ENCODE data around the gene EPHA3.

EPHA3 gene

GRCh38 chr3:89107461-89108290 is at the start of gene EPHA3:
Gene EPHA3, plus strand, starts transcription at chr3:89107621. Its CDS starts 128 bp downstream, at chr3:89107749.
- peak; percentile 33 for DNase-seq (ENCODE audit: low read depth, low spot score)

GRCh38 chr3:89058371-89058770 is 49.0 kb upstream of the EPHA3 start:
- no peak for DNase-seq (ENCODE audit: low read depth, low spot score)

- no peak for DNase-seq (ENCODE audit: low read depth, low spot score)
Observed at GRCh38 chr3:89059211-89059925, 48.1 kb upstream of the EPHA3 start.

- DNase-seq (ENCODE audit: low read depth, low spot score) = no peak
Observed at GRCh38 chr3:89061259-89061658, 46.2 kb upstream of the EPHA3 start.

GRCh38 chr3:89067736-89068135 is 39.7 kb upstream of the EPHA3 start:
- no peak for DNase-seq (ENCODE audit: low read depth, low spot score)

- no peak for DNase-seq (ENCODE audit: low read depth, low spot score)
Observed at GRCh38 chr3:89072642-89073041, 34.8 kb upstream of the EPHA3 start.

GRCh38 chr3:89079944-89080343 is 27.5 kb upstream of the EPHA3 start:
- no peak for DNase-seq (ENCODE audit: low read depth, low spot score)

GRCh38 chr3:89087851-89088250 is 19.6 kb upstream of the EPHA3 start:
- no peak for DNase-seq (ENCODE audit: low read depth, low spot score)

GRCh38 chr3:89098173-89098572 is 9.2 kb upstream of the EPHA3 start:
- no peak for DNase-seq (ENCODE audit: low read depth, low spot score)

GRCh38 chr3:89098964-89099585 is 8.3 kb upstream of the EPHA3 start:
- DNase-seq (ENCODE audit: low read depth, low spot score) = peak; percentile 59

- DNase-seq (ENCODE audit: low read depth, low spot score) = no peak
Observed at GRCh38 chr3:89101251-89101650, 6.2 kb upstream of the EPHA3 start.

GRCh38 chr3:89101921-89102320 is 5.5 kb upstream of the EPHA3 start:
- no peak for DNase-seq (ENCODE audit: low read depth, low spot score)

- no peak for DNase-seq (ENCODE audit: low read depth, low spot score)
Observed at GRCh38 chr3:89104499-89104898, 2.9 kb upstream of the EPHA3 start.

- DNase-seq (ENCODE audit: low read depth, low spot score) = no peak
Observed at GRCh38 chr3:89105503-89105902, 1.9 kb upstream of the EPHA3 start.

GRCh38 chr3:89108291-89108550 is 800 bp downstream of the EPHA3 start:
- no peak for DNase-seq (ENCODE audit: low read depth, low spot score)

GRCh38 chr3:89113344-89113743 is 5.9 kb downstream of the EPHA3 start:
- no peak for DNase-seq (ENCODE audit: low read depth, low spot score)

- DNase-seq (ENCODE audit: low read depth, low spot score) = peak; percentile 21
Observed at GRCh38 chr3:89113893-89114840, 6.7 kb downstream of the EPHA3 start.

GRCh38 chr3:89114841-89115223 is 7.4 kb downstream of the EPHA3 start:
- no peak for DNase-seq (ENCODE audit: low read depth, low spot score)

GRCh38 chr3:89116476-89116875 is 9.1 kb downstream of the EPHA3 start:
- no peak for DNase-seq (ENCODE audit: low read depth, low spot score)

- no peak for DNase-seq (ENCODE audit: low read depth, low spot score)
Observed at GRCh38 chr3:89138048-89138447, 30.6 kb downstream of the EPHA3 start.

- no peak for DNase-seq (ENCODE audit: low read depth, low spot score)
Observed at GRCh38 chr3:89139870-89140269, 32.4 kb downstream of the EPHA3 start.

GRCh38 chr3:89144080-89144479 is 36.7 kb downstream of the EPHA3 start:
- DNase-seq (ENCODE audit: low read depth, low spot score) = no peak

Data from smooth muscle cell of the brain vasculature (primary cell).